ENCODE data around the gene ROR1. TPM values are rescaled to one million over a fixed set of nuclear protein-coding genes. Genes with fewer than 3 reads are reported as not detected.

The ROR1 gene
- total and polyA plus RNA-seq, 10 of the 15 experiments (the other 5 are each of a cell fraction or from before 2014, with no cell fraction given), result 0.02 to 0.08 (median 0.05) TPM; not detected in 6

DNA sequence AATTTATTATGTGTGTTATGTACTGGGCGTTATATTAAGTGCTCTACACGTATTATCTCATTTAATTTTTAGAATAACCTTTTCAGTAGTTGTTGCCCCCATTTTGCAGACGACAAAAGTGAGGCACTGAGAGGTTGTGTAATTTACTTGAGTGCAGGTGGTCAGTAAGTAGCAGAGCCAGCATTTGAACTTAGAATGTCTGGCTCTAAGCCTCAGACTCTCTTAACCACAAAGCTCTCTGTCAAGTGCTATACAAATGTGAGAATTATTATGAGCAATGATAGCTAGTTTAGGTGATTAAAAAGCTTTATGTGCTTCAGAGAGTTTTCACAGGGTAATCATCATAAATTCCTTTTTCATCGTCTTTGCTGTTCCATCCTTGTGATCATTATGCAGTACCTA is 333.3 kb downstream of the ROR1 start:
- Histone ChIP-seq H2AFZ (ENCODE audit: control insufficient read depth, low read depth, low read length) (no peak overlapping the region), H3K79me2 (ENCODE audit: control insufficient read depth, insufficient read depth, low read length) (no peaks in the 10 kb centered on the region), H3K27ac (ENCODE audit: control insufficient read depth, insufficient read depth) (no peak overlapping the region), H3K27me3 (replicated peaks in 1 of 2; ENCODE audit: control insufficient read depth in 2 of 2, insufficient read depth in 2 of 2, low read length in 1 of 2) (peaks cover 0 to 5% of the 10 kb centered on the region in 2 experiments; a peak in 1 of 4 replicates), H4K20me1 (ENCODE audit: control insufficient read depth, insufficient read depth) (no peaks in the 10 kb centered on the region), H3K36me3 (ENCODE audit: control insufficient read depth in 2 of 2, insufficient read depth in 2 of 2, low read length in 1 of 2) (no peaks in the 10 kb centered on the region), H3K4me3 (no peak overlapping the region), H3K4me1 (ENCODE audit: control insufficient read depth, insufficient read depth, low read length) (no peaks in the 10 kb centered on the region), H3K9me3 (replicated peaks; ENCODE audit: control insufficient read depth, insufficient read depth, low read length) (no peaks in the 10 kb centered on the region), H3K4me2 (ENCODE audit: control insufficient read depth, insufficient read depth) (no peak overlapping the region), H3K9ac (ENCODE audit: control insufficient read depth, insufficient read depth, low read length) (no peak overlapping the region)
- no peak for DNase-seq (ENCODE audit: low read depth, low spot score)
- 20% methylated on average over 4 of the region's 4 CpGs for WGBS (ENCODE audit: insufficient coverage, insufficient replicate concordance, low lambda C conversion rate, missing lambda C conversion rate)
- TF ChIP-seq ZNF384 (IDR thresholded peaks at IDR 0.05; ENCODE audit: borderline replicate concordance, low read depth, low read length) (no peak), ZBTB33 (IDR thresholded peaks at IDR 0.05) (no peak)
- TF ChIP-seq, protein P1, sequence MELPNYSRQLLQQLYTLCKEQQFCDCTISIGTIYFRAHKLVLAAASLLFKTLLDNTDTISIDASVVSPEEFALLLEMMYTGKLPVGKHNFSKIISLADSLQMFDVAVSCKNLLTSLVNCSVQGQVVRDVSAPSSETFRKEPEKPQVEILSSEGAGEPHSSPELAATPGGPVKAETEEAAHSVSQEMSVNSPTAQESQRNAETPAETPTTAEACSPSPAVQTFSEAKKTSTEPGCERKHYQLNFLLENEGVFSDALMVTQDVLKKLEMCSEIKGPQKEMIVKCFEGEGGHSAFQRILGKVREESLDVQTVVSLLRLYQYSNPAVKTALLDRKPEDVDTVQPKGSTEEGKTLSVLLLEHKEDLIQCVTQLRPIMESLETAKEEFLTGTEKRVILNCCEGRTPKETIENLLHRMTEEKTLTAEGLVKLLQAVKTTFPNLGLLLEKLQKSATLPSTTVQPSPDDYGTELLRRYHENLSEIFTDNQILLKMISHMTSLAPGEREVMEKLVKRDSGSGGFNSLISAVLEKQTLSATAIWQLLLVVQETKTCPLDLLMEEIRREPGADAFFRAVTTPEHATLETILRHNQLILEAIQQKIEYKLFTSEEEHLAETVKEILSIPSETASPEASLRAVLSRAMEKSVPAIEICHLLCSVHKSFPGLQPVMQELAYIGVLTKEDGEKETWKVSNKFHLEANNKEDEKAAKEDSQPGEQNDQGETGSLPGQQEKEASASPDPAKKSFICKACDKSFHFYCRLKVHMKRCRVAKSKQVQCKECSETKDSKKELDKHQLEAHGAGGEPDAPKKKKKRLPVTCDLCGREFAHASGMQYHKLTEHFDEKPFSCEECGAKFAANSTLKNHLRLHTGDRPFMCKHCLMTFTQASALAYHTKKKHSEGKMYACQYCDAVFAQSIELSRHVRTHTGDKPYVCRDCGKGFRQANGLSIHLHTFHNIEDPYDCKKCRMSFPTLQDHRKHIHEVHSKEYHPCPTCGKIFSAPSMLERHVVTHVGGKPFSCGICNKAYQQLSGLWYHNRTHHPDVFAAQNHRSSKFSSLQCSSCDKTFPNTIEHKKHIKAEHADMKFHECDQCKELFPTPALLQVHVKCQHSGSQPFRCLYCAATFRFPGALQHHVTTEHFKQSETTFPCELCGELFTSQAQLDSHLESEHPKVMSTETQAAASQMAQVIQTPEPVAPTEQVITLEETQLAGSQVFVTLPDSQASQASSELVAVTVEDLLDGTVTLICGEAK (IDR thresholded peaks at IDR 0.05; ENCODE audit: borderline replicate concordance), result no peak
- no peak for FAIRE-seq
- RAD21 ChIA-PET (ENCODE audit: unreplicated experiment), result no interaction called here
- POLR2A ChIA-PET, result no interaction called here
- intact Hi-C loops (cut with micrococcal nuclease; ENCODE audit: unreplicated experiment), result no loop called here
- in situ Hi-C loops (cut with MboI), result no loop called here
- ATAC-seq, result no peak
- CTCF ChIA-PET, result interaction anchor here (0.7 kb wide), 1 partner anchor 30 kb away, joined by 3 read pairs; no protein-coding TSS in a partner anchor
- SMC1A ChIA-PET (ENCODE audit: uncharacterized antibody, unreplicated experiment), result no interaction called here
- no TSS peak for BruUV-seq (replicated peaks)
